HCT116 (cell line): Measurements from ENCODE around the gene MYL4.

Experiments used
- EGR1 ChIP-seq: IDR thresholded peaks from 2 replicates; pipeline ENCODE4 v1.6.1; 2012; ENCODE audit warnings: low read depth
- EZH2 ChIP-seq: fragments of 200-600 bp; sonication (generic); IDR thresholded peaks from 2 replicates; pipeline ENCODE4 v1.6.1; 2017; ENCODE audit warnings: antibody characterized with exemption, mixed run types
- EZH2phosphoT487 ChIP-seq: fragments of 200-600 bp; IDR thresholded peaks from 2 replicates; pipeline ENCODE4 v1.6.1; 2018; ENCODE audit warnings: antibody characterized with exemption, borderline replicate concordance
- FOSL1 ChIP-seq: IDR thresholded peaks from 2 replicates; pipeline ENCODE4 v1.6.1; 2012; ENCODE audit warnings: low read depth
- POLR2A ChIP-seq: IDR thresholded peaks from 2 replicates; pipeline ENCODE4 v1.7.0; 2011; ENCODE audit warnings: borderline replicate concordance; ENCODE audit not compliant: insufficient read depth, insufficient read length; ENCODE audit errors: extremely low read depth
- POLR2AphosphoS5 ChIP-seq: IDR thresholded peaks from 2 replicates; pipeline ENCODE4 v1.6.1; 2011; ENCODE audit warnings: mild to moderate bottlenecking, low read depth, low read length, moderate library complexity
- SP1 ChIP-seq: IDR thresholded peaks from 2 replicates; pipeline ENCODE4 v1.6.1; 2012; ENCODE audit warnings: low read depth
- ZNF274 ChIP-seq: fragments of 200-500 bp; sonication (Bioruptor generic); IDR thresholded peaks from 2 replicates; pipeline ENCODE4 v1.6.1; 2014; ENCODE audit warnings: mild to moderate bottlenecking, low read depth, low read length, inconsistent platforms
- TF ChIP-seq, protein P1 (sequence below), 3 experiments: fragments of 200-600 bp in 1 of 3; sonication (generic) in 1 of 3; IDR thresholded peaks in 2 of 3; conservative IDR thresholded peaks in 1 of 3; 2 replicates each; pipeline ENCODE4 v1.5.1; 2012 to 2017; ENCODE audit warnings: low read depth in 2 of 3, low read length in 2 of 3, antibody characterized with exemption in 1 of 3, borderline replicate concordance in 1 of 3, control low read depth in 1 of 3, mild to moderate bottlenecking in 1 of 3, mixed read lengths in 1 of 3, mixed run types in 1 of 3, moderate library complexity in 1 of 3; ENCODE audit not compliant: insufficient read depth in 1 of 3
- TF ChIP-seq, protein P2 (sequence below): IDR thresholded peaks from 2 replicates; pipeline ENCODE4 v1.6.1; 2012; ENCODE audit warnings: low read depth
- TF ChIP-seq, protein P3 (sequence below): IDR thresholded peaks from 2 replicates; pipeline ENCODE4 v1.6.1; 2011; ENCODE audit warnings: mild to moderate bottlenecking, low read length, moderate library complexity; ENCODE audit not compliant: insufficient replicate concordance; ENCODE audit errors: extremely low read depth

DNA sequence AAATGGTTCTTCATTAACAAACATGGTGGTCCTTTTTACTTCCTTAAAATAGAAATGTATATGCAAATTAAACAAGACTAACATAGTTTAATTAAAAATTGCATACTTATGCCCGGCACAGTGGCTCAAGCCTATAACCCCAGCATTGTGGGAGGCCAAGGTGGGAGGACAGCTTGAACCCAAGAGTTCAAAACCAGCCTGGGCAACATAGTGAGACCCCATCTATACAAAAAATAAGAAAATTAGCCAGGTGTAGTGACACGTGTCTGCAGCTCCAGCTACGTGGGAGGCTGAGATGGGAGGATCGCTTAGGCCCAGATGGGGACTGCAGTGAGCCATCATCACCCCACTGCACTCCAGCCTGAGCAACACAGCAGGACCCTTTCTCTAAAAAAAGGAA, 38.4 kb upstream of the MYL4 start:
- TF ChIP-seq POLR2A = no peak
- no peak for TF ChIP-seq EGR1
- TF ChIP-seq EZH2 = no peak
- TF ChIP-seq, protein P1, sequence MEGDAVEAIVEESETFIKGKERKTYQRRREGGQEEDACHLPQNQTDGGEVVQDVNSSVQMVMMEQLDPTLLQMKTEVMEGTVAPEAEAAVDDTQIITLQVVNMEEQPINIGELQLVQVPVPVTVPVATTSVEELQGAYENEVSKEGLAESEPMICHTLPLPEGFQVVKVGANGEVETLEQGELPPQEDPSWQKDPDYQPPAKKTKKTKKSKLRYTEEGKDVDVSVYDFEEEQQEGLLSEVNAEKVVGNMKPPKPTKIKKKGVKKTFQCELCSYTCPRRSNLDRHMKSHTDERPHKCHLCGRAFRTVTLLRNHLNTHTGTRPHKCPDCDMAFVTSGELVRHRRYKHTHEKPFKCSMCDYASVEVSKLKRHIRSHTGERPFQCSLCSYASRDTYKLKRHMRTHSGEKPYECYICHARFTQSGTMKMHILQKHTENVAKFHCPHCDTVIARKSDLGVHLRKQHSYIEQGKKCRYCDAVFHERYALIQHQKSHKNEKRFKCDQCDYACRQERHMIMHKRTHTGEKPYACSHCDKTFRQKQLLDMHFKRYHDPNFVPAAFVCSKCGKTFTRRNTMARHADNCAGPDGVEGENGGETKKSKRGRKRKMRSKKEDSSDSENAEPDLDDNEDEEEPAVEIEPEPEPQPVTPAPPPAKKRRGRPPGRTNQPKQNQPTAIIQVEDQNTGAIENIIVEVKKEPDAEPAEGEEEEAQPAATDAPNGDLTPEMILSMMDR (IDR thresholded peaks at IDR 0.05 in 2 of 3, conservative IDR thresholded peaks at IDR 0.05 in 1 of 3; ENCODE audit: borderline replicate concordance in 1 of 3, insufficient read depth in 1 of 3, low read depth in 2 of 3, low read length in 2 of 3) = no peak
- no peak for TF ChIP-seq POLR2AphosphoS5
- TF ChIP-seq, protein P2, sequence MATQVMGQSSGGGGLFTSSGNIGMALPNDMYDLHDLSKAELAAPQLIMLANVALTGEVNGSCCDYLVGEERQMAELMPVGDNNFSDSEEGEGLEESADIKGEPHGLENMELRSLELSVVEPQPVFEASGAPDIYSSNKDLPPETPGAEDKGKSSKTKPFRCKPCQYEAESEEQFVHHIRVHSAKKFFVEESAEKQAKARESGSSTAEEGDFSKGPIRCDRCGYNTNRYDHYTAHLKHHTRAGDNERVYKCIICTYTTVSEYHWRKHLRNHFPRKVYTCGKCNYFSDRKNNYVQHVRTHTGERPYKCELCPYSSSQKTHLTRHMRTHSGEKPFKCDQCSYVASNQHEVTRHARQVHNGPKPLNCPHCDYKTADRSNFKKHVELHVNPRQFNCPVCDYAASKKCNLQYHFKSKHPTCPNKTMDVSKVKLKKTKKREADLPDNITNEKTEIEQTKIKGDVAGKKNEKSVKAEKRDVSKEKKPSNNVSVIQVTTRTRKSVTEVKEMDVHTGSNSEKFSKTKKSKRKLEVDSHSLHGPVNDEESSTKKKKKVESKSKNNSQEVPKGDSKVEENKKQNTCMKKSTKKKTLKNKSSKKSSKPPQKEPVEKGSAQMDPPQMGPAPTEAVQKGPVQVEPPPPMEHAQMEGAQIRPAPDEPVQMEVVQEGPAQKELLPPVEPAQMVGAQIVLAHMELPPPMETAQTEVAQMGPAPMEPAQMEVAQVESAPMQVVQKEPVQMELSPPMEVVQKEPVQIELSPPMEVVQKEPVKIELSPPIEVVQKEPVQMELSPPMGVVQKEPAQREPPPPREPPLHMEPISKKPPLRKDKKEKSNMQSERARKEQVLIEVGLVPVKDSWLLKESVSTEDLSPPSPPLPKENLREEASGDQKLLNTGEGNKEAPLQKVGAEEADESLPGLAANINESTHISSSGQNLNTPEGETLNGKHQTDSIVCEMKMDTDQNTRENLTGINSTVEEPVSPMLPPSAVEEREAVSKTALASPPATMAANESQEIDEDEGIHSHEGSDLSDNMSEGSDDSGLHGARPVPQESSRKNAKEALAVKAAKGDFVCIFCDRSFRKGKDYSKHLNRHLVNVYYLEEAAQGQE = no peak
- TF ChIP-seq FOSL1 = no peak
- TF ChIP-seq ZNF274 = no peak
- no peak for TF ChIP-seq EZH2phosphoT487
- TF ChIP-seq, protein P3, sequence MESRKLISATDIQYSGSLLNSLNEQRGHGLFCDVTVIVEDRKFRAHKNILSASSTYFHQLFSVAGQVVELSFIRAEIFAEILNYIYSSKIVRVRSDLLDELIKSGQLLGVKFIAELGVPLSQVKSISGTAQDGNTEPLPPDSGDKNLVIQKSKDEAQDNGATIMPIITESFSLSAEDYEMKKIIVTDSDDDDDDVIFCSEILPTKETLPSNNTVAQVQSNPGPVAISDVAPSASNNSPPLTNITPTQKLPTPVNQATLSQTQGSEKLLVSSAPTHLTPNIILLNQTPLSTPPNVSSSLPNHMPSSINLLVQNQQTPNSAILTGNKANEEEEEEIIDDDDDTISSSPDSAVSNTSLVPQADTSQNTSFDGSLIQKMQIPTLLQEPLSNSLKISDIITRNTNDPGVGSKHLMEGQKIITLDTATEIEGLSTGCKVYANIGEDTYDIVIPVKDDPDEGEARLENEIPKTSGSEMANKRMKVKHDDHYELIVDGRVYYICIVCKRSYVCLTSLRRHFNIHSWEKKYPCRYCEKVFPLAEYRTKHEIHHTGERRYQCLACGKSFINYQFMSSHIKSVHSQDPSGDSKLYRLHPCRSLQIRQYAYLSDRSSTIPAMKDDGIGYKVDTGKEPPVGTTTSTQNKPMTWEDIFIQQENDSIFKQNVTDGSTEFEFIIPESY = no peak
- TF ChIP-seq SP1 = no peak
